D721Med (cell line): ENCODE measurements around the gene RASGRF1.

Experiments used
- DNase-seq: peaks from one replicate; pipeline ENCODE4 v3.0.0; 2011; ENCODE audit warnings: low spot score; ENCODE audit not compliant: insufficient read length
- FAIRE-seq: peaks from 2 replicates; lab custom pipeline; 2011; peaks lifted over from hg19 to GRCh38; lab: Jason Lieb, UNC
- TF ChIP-seq, protein P1 (sequence below): IDR thresholded peaks from 2 replicates; pipeline ENCODE4 v1.5.1; 2012; ENCODE audit warnings: mild to moderate bottlenecking, control low read depth; ENCODE audit not compliant: insufficient read depth; ENCODE audit errors: missing control alignments

The RASGRF1 gene

GRCh38 chr15:79088426-79089205 is 2.0 kb downstream of the RASGRF1 start:
- DNase-seq (no peak), FAIRE-seq (no peak)
- TF ChIP-seq, protein P1, sequence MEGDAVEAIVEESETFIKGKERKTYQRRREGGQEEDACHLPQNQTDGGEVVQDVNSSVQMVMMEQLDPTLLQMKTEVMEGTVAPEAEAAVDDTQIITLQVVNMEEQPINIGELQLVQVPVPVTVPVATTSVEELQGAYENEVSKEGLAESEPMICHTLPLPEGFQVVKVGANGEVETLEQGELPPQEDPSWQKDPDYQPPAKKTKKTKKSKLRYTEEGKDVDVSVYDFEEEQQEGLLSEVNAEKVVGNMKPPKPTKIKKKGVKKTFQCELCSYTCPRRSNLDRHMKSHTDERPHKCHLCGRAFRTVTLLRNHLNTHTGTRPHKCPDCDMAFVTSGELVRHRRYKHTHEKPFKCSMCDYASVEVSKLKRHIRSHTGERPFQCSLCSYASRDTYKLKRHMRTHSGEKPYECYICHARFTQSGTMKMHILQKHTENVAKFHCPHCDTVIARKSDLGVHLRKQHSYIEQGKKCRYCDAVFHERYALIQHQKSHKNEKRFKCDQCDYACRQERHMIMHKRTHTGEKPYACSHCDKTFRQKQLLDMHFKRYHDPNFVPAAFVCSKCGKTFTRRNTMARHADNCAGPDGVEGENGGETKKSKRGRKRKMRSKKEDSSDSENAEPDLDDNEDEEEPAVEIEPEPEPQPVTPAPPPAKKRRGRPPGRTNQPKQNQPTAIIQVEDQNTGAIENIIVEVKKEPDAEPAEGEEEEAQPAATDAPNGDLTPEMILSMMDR: no peak

DNA sequence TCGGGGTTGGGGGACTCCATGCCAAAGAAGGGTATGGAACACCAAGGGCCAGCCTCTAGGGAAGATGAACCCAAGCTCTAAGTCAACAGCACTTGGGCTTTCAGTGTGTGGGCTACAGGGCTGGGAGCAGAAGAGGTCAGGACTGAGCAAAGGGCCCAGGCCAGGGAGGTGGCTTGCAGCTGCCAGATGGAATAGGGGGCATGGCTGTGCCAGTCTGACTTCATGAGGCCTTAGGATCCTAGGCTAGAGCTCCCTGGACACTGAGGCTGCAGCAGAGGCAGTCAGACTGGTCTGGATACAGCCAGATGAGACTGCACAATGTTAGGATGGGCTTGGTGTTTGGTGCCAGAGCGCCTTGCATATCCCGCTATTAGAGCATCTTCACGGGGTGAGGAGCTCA is 3.8 kb downstream of the RASGRF1 start:
- DNase-seq (no peak), FAIRE-seq (no peak)
- TF ChIP-seq, protein P1: no peak

DNA sequence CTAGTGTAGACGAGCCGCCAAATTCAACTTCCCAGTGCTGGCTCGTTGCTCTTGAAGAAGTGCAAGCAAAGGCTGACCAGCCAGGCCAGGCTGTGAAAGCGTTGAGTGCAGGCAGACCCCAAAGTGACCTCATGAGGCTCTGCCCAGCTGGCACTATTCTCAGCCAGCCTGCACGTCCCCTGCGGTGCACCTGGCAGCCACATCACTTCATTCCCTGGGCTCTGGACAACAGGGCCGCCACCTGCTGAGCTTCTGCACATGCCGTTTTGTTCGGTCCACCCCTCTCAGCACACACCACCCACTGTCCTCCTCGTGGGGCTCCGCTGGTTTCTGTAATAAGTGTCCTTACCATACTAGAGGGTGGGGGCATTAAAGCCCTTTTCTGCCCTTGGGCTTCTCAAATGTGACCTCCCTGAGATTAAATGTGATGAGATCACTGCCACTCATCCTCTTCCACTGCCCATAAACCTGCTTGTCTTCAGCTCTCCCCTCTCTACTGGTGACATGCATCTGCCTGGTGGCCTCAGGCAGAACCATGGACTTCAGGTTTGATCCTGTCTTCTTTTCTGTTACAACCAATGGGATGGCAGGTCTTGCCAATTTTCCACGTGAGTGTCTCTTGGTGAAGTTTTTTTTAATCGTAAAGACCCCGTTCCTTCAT is 6.1 kb downstream of the RASGRF1 start:
- DNase-seq (no peak), FAIRE-seq (no peak)
- TF ChIP-seq, protein P1: no peak

GRCh38 chr15:79083154-79083553 is 7.4 kb downstream of the RASGRF1 start:
- FAIRE-seq (no peak), DNase-seq (no peak)
- TF ChIP-seq, protein P1: no peak

DNA sequence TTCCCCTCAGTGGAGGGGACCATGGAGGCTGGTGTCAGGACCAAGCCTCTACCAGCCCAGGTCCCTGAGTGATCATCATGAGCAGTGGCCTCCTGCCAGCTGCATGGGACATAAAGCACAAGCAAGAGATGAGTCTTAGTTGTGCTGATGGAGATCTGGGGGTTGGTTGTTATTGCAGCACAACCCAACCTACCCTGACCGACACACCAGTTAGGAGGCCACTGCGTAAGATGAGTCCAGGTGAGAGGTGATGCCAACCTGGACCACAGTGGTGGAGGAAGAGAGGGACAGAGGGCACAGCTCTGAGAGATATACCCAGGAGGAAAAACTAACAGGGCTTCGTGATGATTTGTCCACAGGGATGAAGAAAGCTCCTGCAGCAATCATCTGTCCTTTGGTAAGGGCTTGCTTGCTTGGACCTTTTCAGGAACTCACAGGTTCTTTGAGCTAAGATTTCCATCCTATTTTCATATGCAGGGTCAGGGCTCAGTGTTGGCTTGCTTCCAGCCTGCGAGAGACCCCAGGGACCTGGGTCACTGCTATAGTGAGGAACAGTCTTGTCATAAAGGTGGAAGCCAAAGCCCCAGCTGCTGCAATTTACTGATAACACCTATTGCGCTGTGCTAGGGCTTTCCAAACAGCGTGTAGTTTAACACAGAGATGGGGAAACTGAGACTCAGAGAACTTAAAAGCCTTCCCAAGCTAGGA is 8.1 kb downstream of the RASGRF1 start:
- FAIRE-seq: no peak
- TF ChIP-seq, protein P1: no peak
- no peak for DNase-seq

DNA sequence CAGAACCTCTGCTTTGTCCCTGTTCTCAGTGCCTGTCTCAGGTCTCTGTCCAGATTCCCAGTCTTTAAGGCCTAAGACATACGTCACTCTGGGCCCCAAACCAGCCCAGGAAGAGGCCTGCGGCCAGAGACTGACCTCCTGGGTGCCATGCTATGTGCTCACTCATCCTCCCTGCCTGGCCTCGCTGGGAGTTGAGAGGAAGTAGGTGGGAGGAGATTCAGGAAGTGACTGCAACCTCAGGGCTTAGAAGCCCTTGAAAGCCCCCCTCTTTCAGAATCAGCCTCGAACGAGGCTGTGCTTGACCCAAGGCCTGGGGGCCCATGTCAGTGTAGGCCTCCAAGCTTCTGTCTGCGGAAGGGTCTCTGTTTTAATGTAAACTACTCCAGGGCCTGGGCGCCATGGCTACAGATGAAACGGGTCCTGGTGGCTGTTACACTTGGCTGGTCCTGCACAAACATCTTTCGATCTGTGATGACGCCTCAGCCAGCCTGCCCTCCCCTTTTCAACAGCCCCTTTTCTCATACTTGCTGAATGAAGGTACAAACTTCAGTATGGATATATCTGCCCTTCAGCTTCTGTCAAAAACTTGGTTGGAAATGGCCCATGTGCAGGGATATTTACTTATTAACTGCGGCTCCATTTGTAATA is 11.7 kb downstream of the RASGRF1 start:
- DNase-seq: no peak
- no peak for FAIRE-seq
- TF ChIP-seq, protein P1: no peak
